ENCODE measurements around the gene ADRA1B. TPM values are rescaled to one million over a fixed set of nuclear protein-coding genes. Genes with fewer than 3 reads are reported as not detected.

ADRA1B gene
- total and polyA plus RNA-seq, 2 of the 8 experiments (the other 6 are each of a cell fraction or from before 2014, with no cell fraction given): not detected

GRCh38 chr5:159921721-159922120, 5.4 kb downstream of the ADRA1B start (continued):
- TF ChIP-seq CHD2 (IDR thresholded peaks at IDR 0.05; ENCODE audit: low read length) (no peak), FOSL1 (IDR thresholded peaks at IDR 0.05; ENCODE audit: insufficient read depth, low read depth, low read length) (no peak), TAF7 (optimal IDR thresholded peaks at IDR 0.05; ENCODE audit: borderline replicate concordance, low read depth, low read length) (no peak), RFX5 (IDR thresholded peaks at IDR 0.05; ENCODE audit: borderline replicate concordance, low read depth, low read length) (no peak)
